WTC11 (cell line): ENCODE measurements around the gene CUEDC1.

Experiments used
- CTCF ChIP-seq: fragments of 200-600 bp; IDR thresholded peaks from 2 replicates; pipeline ENCODE4 v1.8.0; 2022; ENCODE audit warnings: antibody characterized with exemption
- ELF4 ChIP-seq: sonication (generic); formaldehyde crosslinking; IDR thresholded peaks from 2 replicates; pipeline ENCODE4 v1.8.1; 2022; ENCODE audit warnings: low read depth, mild to moderate bottlenecking, moderate library complexity, missing genetic modification reagents
- JUN ChIP-seq: sonication (generic); formaldehyde crosslinking; IDR thresholded peaks from 2 replicates; pipeline ENCODE4 v1.8.0; 2023; ENCODE audit warnings: mild to moderate bottlenecking, missing genetic modification reagents
- NFYB ChIP-seq: sonication (generic); formaldehyde crosslinking; conservative IDR thresholded peaks from 2 replicates; pipeline ENCODE4 v1.8.0; 2022; ENCODE audit warnings: low read depth, missing genetic modification reagents
- ZNF263 ChIP-seq: sonication (generic); formaldehyde crosslinking; IDR thresholded peaks from 2 replicates; pipeline ENCODE4 v1.8.1; 2022; ENCODE audit warnings: low read depth, mild to moderate bottlenecking, moderate library complexity, missing genetic modification reagents
- ZNF512 ChIP-seq: sonication (generic); formaldehyde crosslinking; IDR thresholded peaks from 2 replicates; pipeline ENCODE4 v1.8.1; 2022; ENCODE audit warnings: missing genetic modification reagents, borderline replicate concordance

- no peak for TF ChIP-seq CTCF
- TF ChIP-seq NFYB (CRISPR knock-in tag), result no peak
- no peak for TF ChIP-seq JUN (CRISPR knock-in tag)
- TF ChIP-seq ZNF512 (CRISPR knock-in tag), result no peak
- TF ChIP-seq ZNF263 (CRISPR knock-in tag), result no peak
- no peak for TF ChIP-seq ELF4
Observed at GRCh38 chr17:57948555-57949420, 6.4 kb downstream of the CUEDC1 start.
